Heart left ventricle (tissue), 16 donors: Measurements from ENCODE around the gene RNF26. TPM values are rescaled to one million over a fixed set of nuclear protein-coding genes. Genes with fewer than 3 reads are reported as not detected.

Experiments
- ATAC-seq, 4 donors: fragments of 200-7000 bp; cut with Tn5 transposase; one replicate each; pipeline ENCODE4 v1.9.1; 2020 to 2022; ENCODE audit warnings: moderate library complexity in 4 of 4, mild to moderate bottlenecking in 3 of 4, moderate number of reproducible peaks in 1 of 4
- DNase-seq, 5 donors: peaks; one replicate each; pipeline ENCODE4 v3.0.0-alpha.2; 2020
- H3K27ac ChIP-seq, 12 donors: fragments of 200-600 bp; sonication (generic) in 4 of 12; one replicate each; pipeline versions ENCODE4 v1.5.0 to v1.8.0; 2016 to 2022; ENCODE audit warnings: mild to moderate bottlenecking in 2 of 12
- H3K27me3 ChIP-seq, 9 donors: fragments of 200-600 bp; sonication (generic) in 2 of 9; one replicate each; pipeline versions ENCODE4 v1.5.1 to v1.8.0; 2016 to 2022; ENCODE audit warnings: mild to moderate bottlenecking in 3 of 9
- H3K36me3 ChIP-seq, 9 donors: fragments of 200-600 bp; sonication (generic) in 2 of 9; one replicate each; pipeline versions ENCODE4 v1.5.0 to v1.8.0; 2018 to 2022; ENCODE audit warnings: mild to moderate bottlenecking in 2 of 9
- H3K4me1 ChIP-seq, 12 donors: fragments of 200-600 bp; sonication (generic) in 4 of 12; one replicate each; pipeline versions ENCODE4 v1.5.0 to v1.8.0; 2016 to 2022; ENCODE audit warnings: mild to moderate bottlenecking in 3 of 12
- H3K4me3 ChIP-seq, 12 donors: fragments of 200-600 bp; sonication (generic) in 4 of 12; one replicate each; pipeline versions ENCODE4 v1.5.0 to v1.8.0; 2017 to 2022; ENCODE audit warnings: mild to moderate bottlenecking in 9 of 12, moderate library complexity in 4 of 12
- H3K9me3 ChIP-seq, 12 donors: fragments of 200-600 bp; sonication (generic) in 4 of 12; one replicate each; pipeline versions ENCODE4 v1.5.0 to v1.8.0; 2016 to 2022; ENCODE audit warnings: mild to moderate bottlenecking in 1 of 12
- POLR2A ChIP-seq, 2 donors: fragments of 450-650 bp; IDR thresholded peaks; one replicate each; pipeline ENCODE4 v1.6.1; 2017; ENCODE audit warnings: antibody characterized with exemption in 2 of 2, mild to moderate bottlenecking in 2 of 2, moderate library complexity in 2 of 2
- WGBS, 4 donors: extraction: QIAGEN DNeasy Blood & Tissue Kit in 2 of 4; methylation state at CpG; one replicate each; pipeline versions ENCODE4 v1.1.5 to v1.1.7; 2013 to 2018; 5-methylcytosine and 5-hydroxymethylcytosine counted together
- intact Hi-C, 10 donors: fragments of 100-400 bp; cut with DNase I; formaldehyde crosslinking; loops; one replicate each; pipeline versions ENCODE4 v1.11.1 to v1.14.2; 2022
- polyA plus RNA-seq, 2 donors: library from polyadenylated mRNA; stranded (reverse); fragments of 200-250 nt; gene quantifications; one replicate each; pipeline ENCODE4 v1.2.3, GENCODE V29; 2013
- total RNA-seq, 9 donors: library from RNA; depleted of rRNA in 2 of 9; stranded (reverse); fragments of >200 nt in 2 of 9; fragmentation: NEBNext Ultra II Directional in 3 of 9; extraction: Animal tissue kit (Norgen Biotek cat#: 25700) in 3 of 9; gene quantifications; one replicate each; pipeline versions ENCODE4 v1.1.0 to v1.2.4, GENCODE V29; 2016 to 2023
- TF ChIP-seq, protein P1 (sequence below), 12 donors: fragments of 200-600 bp; sonication (generic) in 4 of 12; IDR thresholded peaks; one replicate each; pipeline versions ENCODE4 v1.5.0 to v1.8.0; 2018 to 2022; ENCODE audit warnings: antibody characterized with exemption in 12 of 12, mild to moderate bottlenecking in 5 of 12
- donor health status: ischemic (EF 13 %, LVEDD 7.1; RV severe dilation, severe dysfunction).
- donor health status: healthy with polysubstance abuse.
- donor health status: DM: no; HTN: yes; CAD: no.
- donor health status: DM: no; HTN: no; CAD: no.
- donor health status: ischemic (EF 25% LVEDD 6.9; RV normal size, moderate dysfunction).
- donor health status: ischemic (EF 25% LVEDD 5.7; RV mildly dilated, moderate dysfunction).
- donor health status: healthy.
- donor health status: DM: yes; HTN: yes; CAD: no.
- donor health status: ischemic (EF 35%, LVEDD 5.7; RV mildly dilated, moderate dysfunction).
- donor health status: nonischemic (EF 11% LVEDD 7.7; RV severe dilation, severe dysfunction).
- donor health status: DM: yes; HTN: yes; CAD: no.
- donor health status: PGD.
- donor health status: ischemic (EF 29% LVEDD 5.4; RV normal size, mild dysfunction).
- donor health status: nonischemic (EF 23%, LVEDD 6.1; RV moderate dilation, normal function).

Gene RNF26
- total and polyA plus RNA-seq, 11 donors: 6.2 to 22.4 (median 11.8) TPM

DNA sequence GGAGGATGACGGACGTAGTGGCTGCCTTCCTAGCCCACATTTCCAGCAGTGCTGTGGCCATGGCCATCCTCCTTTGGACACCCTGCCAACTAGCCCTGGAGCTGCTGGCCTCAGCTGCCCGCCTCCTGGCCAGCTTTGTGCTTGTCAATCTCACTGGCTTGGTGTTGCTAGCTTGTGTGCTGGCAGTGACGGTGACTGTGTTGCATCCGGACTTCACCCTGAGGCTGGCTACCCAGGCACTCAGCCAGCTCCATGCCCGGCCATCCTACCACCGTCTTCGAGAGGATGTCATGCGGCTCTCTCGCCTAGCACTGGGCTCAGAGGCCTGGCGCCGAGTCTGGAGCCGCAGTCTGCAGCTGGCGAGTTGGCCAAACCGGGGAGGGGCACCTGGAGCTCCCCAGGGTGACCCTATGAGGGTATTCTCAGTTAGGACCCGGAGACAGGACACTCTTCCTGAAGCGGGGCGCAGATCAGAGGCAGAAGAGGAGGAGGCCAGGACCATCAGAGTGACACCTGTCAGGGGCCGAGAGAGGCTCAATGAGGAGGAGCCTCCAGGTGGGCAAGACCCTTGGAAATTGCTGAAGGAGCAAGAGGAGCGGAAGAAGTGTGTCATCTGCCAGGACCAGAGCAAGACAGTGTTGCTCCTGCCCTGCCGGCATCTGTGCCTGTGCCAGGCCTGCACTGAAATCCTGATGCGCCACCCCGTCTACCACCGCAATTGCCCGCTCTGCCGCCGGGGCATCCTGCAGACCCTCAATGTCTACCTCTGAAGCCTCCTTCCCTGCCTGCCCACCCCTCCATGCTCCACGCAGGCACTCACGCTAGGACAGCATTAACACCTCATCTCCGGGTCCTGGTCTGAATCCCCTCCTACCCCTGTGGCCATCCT lies 1.6 kb downstream of the RNF26 start:
- intact Hi-C loops: loop anchor here in 4 of 10 donors (5.0 to 10.0 kb wide), 4 partner anchors 46 to 231 kb away; partner anchors contain the start of genes ABCG4 (in 1 of the 4), C2CD2L (in 1 of the 4), CBL (in 1 of the 4) and DPAGT1 (in 1 of the 4)
- no peak for TF ChIP-seq POLR2A (IDR thresholded peaks at IDR 0.05)
- TF ChIP-seq, protein P1, sequence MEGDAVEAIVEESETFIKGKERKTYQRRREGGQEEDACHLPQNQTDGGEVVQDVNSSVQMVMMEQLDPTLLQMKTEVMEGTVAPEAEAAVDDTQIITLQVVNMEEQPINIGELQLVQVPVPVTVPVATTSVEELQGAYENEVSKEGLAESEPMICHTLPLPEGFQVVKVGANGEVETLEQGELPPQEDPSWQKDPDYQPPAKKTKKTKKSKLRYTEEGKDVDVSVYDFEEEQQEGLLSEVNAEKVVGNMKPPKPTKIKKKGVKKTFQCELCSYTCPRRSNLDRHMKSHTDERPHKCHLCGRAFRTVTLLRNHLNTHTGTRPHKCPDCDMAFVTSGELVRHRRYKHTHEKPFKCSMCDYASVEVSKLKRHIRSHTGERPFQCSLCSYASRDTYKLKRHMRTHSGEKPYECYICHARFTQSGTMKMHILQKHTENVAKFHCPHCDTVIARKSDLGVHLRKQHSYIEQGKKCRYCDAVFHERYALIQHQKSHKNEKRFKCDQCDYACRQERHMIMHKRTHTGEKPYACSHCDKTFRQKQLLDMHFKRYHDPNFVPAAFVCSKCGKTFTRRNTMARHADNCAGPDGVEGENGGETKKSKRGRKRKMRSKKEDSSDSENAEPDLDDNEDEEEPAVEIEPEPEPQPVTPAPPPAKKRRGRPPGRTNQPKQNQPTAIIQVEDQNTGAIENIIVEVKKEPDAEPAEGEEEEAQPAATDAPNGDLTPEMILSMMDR (IDR thresholded peaks at IDR 0.05): no peak
- peaks cover 0 to 10% (median 5%) of the 10 kb centered on the region in 9 donors for H3K36me3 ChIP-seq
- H3K4me3 ChIP-seq: peak overlapping the region in 5 of 12 donors; percentile 76 to 95 (median 85)
- peak in 2 of 5 donors; percentile 49 to 65 for DNase-seq
- WGBS, 4 donors: 80 to 87% (median 81%) methylated on average over 21 to 30 of the region's 30 CpGs
- H3K4me1 ChIP-seq: peaks cover 7 to 58% (median 40%) of the 10 kb centered on the region in 12 donors
- H3K27ac ChIP-seq: peak overlapping the region in 1 of 12 donors; percentile 89
- ATAC-seq: peak in 1 of 4 donors; percentile 4
- H3K9me3 ChIP-seq: no peaks in the 10 kb centered on the region
- peaks cover 0 to 19% (median 0%) of the 10 kb centered on the region in 9 donors for H3K27me3 ChIP-seq

- ATAC-seq: no peak
- Histone ChIP-seq H3K9me3 (no peaks in the 10 kb centered on the region), H3K4me3 (no peak overlapping the region), H3K27ac (no peak overlapping the region), H3K36me3 (peaks cover 0 to 10% (median 5%) of the 10 kb centered on the region in 9 donors), H3K4me1 (peaks cover 7 to 68% (median 48%) of the 10 kb centered on the region in 12 donors), H3K27me3 (peaks cover 0 to 27% (median 0%) of the 10 kb centered on the region in 9 donors)
- WGBS, 4 donors: 85 to 91% (median 88%) methylated on average over 8 to 9 of the region's 9 CpGs
- no peak for DNase-seq
- intact Hi-C loops: loop anchor here in 4 of 10 donors (5.0 to 10.0 kb wide), 4 partner anchors 45 to 232 kb away; partner anchors contain the start of genes ABCG4 (in 1 of the 4), C2CD2L (in 1 of the 4), CBL (in 1 of the 4) and DPAGT1 (in 1 of the 4)
- no peak for TF ChIP-seq POLR2A (IDR thresholded peaks at IDR 0.05)
- TF ChIP-seq, protein P1 (IDR thresholded peaks at IDR 0.05): no peak
Measured at GRCh38 chr11:119336744-119337469, 2.6 kb downstream of the RNF26 start.

GRCh38 chr11:119337581-119338317 lies 3.4 kb downstream of the RNF26 start:
- whole genome bisulfite sequencing, 4 donors: 43 to 51% (median 47%) methylated on average over 8 to 9 of the region's 9 CpGs
- Histone ChIP-seq H3K36me3 (peaks cover 0 to 10% (median 5%) of the 10 kb centered on the region in 9 donors), H3K4me1 (peaks cover 7 to 68% (median 49%) of the 10 kb centered on the region in 12 donors), H3K27ac (peak overlapping the region in 3 of 12 donors; percentile 33 to 99 (median 94)), H3K27me3 (peaks cover 0 to 33% (median 0%) of the 10 kb centered on the region in 9 donors), H3K4me3 (peak overlapping the region in 2 of 12 donors; percentile 5 to 97), H3K9me3 (no peaks in the 10 kb centered on the region)
- ATAC-seq (no peak), DNase-seq (no peak)
- TF ChIP-seq POLR2A (IDR thresholded peaks at IDR 0.05): no peak
- TF ChIP-seq, protein P1 (IDR thresholded peaks at IDR 0.05): no peak
- intact Hi-C loops: loop anchor here in 4 of 10 donors (1.0 to 10.0 kb wide), 5 partner anchors 44 to 233 kb away; partner anchors contain the start of genes USP2 (in 2 of the 4), ABCG4 (in 1 of the 4), C2CD2L (in 1 of the 4) and CBL (in 1 of the 4)
